ENCODE results near the gene BSND. TPM values are rescaled to one million over a fixed set of nuclear protein-coding genes. Genes with fewer than 3 reads are reported as not detected.

The BSND gene
- total RNA-seq, 4 donors from 2014 or later, result not detected

- peaks cover 0 to 12% (median 4%) of the 10 kb centered on the region in 3 donors for H3K4me1 ChIP-seq
- 67 to 80% methylated on average over 2 to 5 of the region's 6 CpGs for WGBS, 2 donors (ENCODE audit: low coverage in 1 of 2)
- no peak overlapping the region for H3K27ac ChIP-seq
- H3K9me3 ChIP-seq, result no peaks in the 10 kb centered on the region
- peaks cover 67% of the 10 kb centered on the region for H3K27me3 ChIP-seq
- TF ChIP-seq EP300 (IDR thresholded peaks at IDR 0.05) (no peak), CTCF (IDR thresholded peaks at IDR 0.05) (no peak), POLR2AphosphoS5 (IDR thresholded peaks at IDR 0.05) (no peak), POLR2A (IDR thresholded peaks at IDR 0.05) (no peak)
- no peak for ATAC-seq
- H3K36me3 ChIP-seq, result no peaks in the 10 kb centered on the region
- no peak overlapping the region for H3K4me3 ChIP-seq
Observed at GRCh38 chr1:54997711-54997986, 1.1 kb upstream of the BSND start.

GRCh38 chr1:54998100-54998499 lies 633 bp upstream of the BSND start:
- no peak overlapping the region for H3K27ac ChIP-seq
- TF ChIP-seq CTCF (IDR thresholded peaks at IDR 0.05), result no peak
- TF ChIP-seq POLR2A (IDR thresholded peaks at IDR 0.05), result no peak
- TF ChIP-seq EP300 (IDR thresholded peaks at IDR 0.05), result no peak
- TF ChIP-seq POLR2AphosphoS5 (IDR thresholded peaks at IDR 0.05), result no peak
- 84% methylated on average over 6 of the region's 6 CpGs; no CpG with 5 or more reads in 1 of the 2 donors for WGBS, 2 donors (ENCODE audit: low coverage in 1 of 2)

DNA sequence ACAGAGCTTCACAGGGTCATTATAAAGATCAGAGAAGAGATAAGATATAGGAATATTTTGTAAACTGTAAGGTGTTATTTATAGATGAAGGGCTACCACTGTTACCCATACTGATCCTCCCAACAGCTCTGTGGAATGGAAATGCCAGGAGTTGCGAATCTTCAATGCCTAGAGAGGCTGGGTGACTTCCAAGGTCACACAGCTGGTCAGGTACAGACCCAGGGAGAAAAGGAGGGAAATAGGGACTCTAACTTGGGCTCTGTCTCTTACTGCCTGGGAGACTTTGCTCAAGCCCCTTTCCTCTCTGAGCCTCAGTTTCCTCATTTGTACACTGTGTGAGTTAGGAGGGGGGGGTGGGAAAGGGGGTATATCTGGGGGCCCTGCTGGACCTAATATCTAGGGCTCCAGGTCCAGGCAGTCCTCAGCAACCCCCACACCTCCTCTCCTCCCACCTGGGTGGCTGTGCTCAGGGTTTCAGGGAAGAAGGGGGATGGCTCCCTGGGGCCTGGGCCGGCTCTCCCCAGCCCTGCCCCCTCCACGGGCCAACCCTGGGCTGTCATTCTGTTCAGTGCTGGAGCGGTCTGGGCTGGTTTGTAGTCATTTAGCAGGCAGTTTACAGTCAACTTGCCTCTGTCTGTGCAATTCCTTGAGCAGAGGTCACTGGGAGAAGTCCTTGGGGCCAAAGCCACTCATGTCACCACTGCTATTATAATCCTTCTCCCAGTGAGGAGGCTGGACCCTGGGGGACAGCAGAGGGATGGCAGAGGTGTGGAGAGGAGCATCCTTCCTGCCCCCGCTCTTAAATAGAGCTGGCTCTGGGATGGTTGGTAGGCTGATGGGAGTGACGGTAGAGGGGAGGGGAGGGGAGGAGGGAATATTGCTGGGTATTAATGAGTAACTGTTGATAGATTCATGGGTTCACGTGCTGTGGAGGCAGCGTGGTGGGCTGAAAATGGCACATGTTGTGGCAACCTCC lies 1.7 kb downstream of the BSND start:
- WGBS, 2 donors (ENCODE audit: low coverage in 1 of 2), result 44 to 84% methylated on average over 1 to 3 of the region's 8 CpGs

More at GRCh38 chr1:54998100-54998499, 633 bp upstream of the BSND start:
- no peaks in the 10 kb centered on the region for H3K9me3 ChIP-seq
- no peak for ATAC-seq
- H3K36me3 ChIP-seq, result no peaks in the 10 kb centered on the region
- peaks cover 67% of the 10 kb centered on the region for H3K27me3 ChIP-seq
- H3K4me3 ChIP-seq, result no peak overlapping the region
- peaks cover 0 to 12% (median 4%) of the 10 kb centered on the region in 3 donors for H3K4me1 ChIP-seq

DNA sequence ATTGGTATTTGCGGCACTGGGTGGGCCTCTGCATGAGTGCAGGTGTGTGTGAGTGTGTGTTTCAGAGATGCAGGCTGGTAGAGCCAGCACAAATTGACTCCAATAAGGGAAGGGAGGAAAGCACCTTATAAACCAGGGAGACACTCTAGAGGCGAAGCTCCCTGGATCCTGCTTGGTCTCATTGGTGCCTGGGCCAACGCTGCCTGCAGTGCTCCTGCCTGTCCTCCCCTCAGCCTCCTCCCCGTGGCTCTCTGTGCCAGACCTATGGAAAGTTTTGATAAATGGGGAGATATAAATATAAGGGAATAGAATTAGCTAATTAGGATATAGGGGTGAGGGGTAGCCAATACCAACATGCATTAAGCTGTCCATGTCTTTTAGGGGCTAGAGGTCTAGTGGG lies 2.6 kb downstream of the BSND start:
- ATAC-seq, result no peak
- Histone ChIP-seq H3K9me3 (no peaks in the 10 kb centered on the region), H3K4me1 (peaks cover 0 to 10% (median 4%) of the 10 kb centered on the region in 3 donors), H3K27me3 (peaks cover 55% of the 10 kb centered on the region), H3K27ac (no peak overlapping the region), H3K4me3 (no peak overlapping the region), H3K36me3 (no peaks in the 10 kb centered on the region)
- WGBS, 2 donors (ENCODE audit: low coverage in 1 of 2), result 90 to 100% methylated on average over 1 to 2 of the region's 4 CpGs
- no peak for TF ChIP-seq CTCF (IDR thresholded peaks at IDR 0.05)
- no peak for TF ChIP-seq POLR2AphosphoS5 (IDR thresholded peaks at IDR 0.05)
- TF ChIP-seq EP300 (IDR thresholded peaks at IDR 0.05), result no peak
- TF ChIP-seq POLR2A (IDR thresholded peaks at IDR 0.05), result no peak

More for the DNA sequence above, 1.7 kb downstream of the BSND start:
- Histone ChIP-seq H3K36me3 (no peaks in the 10 kb centered on the region), H3K4me1 (peaks cover 0 to 12% (median 4%) of the 10 kb centered on the region in 3 donors), H3K9me3 (no peaks in the 10 kb centered on the region), H3K27me3 (peaks cover 64% of the 10 kb centered on the region), H3K4me3 (no peak overlapping the region), H3K27ac (no peak overlapping the region)
- ATAC-seq, result no peak
- TF ChIP-seq POLR2AphosphoS5 (IDR thresholded peaks at IDR 0.05) (no peak), CTCF (IDR thresholded peaks at IDR 0.05) (no peak), EP300 (IDR thresholded peaks at IDR 0.05) (no peak), POLR2A (IDR thresholded peaks at IDR 0.05) (no peak)

- Histone ChIP-seq H3K4me3 (no peak overlapping the region), H3K27ac (no peak overlapping the region), H3K36me3 (no peaks in the 10 kb centered on the region), H3K27me3 (peaks cover 41% of the 10 kb centered on the region), H3K4me1 (no peaks in the 10 kb centered on the region), H3K9me3 (no peaks in the 10 kb centered on the region)
- TF ChIP-seq POLR2A (IDR thresholded peaks at IDR 0.05) (no peak), EP300 (IDR thresholded peaks at IDR 0.05) (no peak), CTCF (IDR thresholded peaks at IDR 0.05) (no peak), POLR2AphosphoS5 (IDR thresholded peaks at IDR 0.05) (no peak)
- 38 to 40% methylated on average over 2 of the region's 2 CpGs for WGBS, 2 donors (ENCODE audit: low coverage in 1 of 2)
- no peak for ATAC-seq
Observed at GRCh38 chr1:55002686-55003085, 4.0 kb downstream of the BSND start.
